ENCODE results near the gene YBEY.

- TF ChIP-seq POLR2A (IDR thresholded peaks at IDR 0.05; ENCODE audit: low read depth, low read length) (no peak), CTCF (IDR thresholded peaks at IDR 0.05; ENCODE audit: extremely low read depth in 1 of 2, insufficient read depth in 1 of 2, low read depth in 1 of 2, low read length in 2 of 2) (no peak), POLR2AphosphoS5 (IDR thresholded peaks at IDR 0.05; ENCODE audit: insufficient read depth, low read depth, low read length) (no peak)
These were observed 37.7 kb upstream of the YBEY start for GRCh38 chr21:46248422-46248782.
